Right lobe of liver (tissue), 6 donors: ENCODE measurements around the gene TUBG2. TPM values are rescaled to one million over a fixed set of nuclear protein-coding genes. Genes with fewer than 3 reads are reported as not detected.

Experiments used
- ATAC-seq, 4 donors: fragments of 200-7000 bp; cut with Tn5 transposase; one replicate each; pipeline ENCODE4 v1.9.1; 2020; ENCODE audit warnings: mild to moderate bottlenecking in 4 of 4, moderate library complexity in 4 of 4
- DNase-seq, 3 donors: peaks; one replicate each; pipeline ENCODE4 v3.0.0-alpha.2; 2020
- H3K27ac ChIP-seq, 3 donors: fragments of 200-600 bp; one replicate each; pipeline ENCODE4 v1.8.0; 2022
- H3K27me3 ChIP-seq, 2 donors: fragments of 200-600 bp; one replicate each; pipeline ENCODE4 v1.8.0; 2022
- H3K36me3 ChIP-seq, 4 donors: fragments of 200-600 bp; sonication (generic) in 1 of 4; one replicate each; pipeline versions ENCODE4 v1.5.1 to v1.8.0; 2017 to 2022; ENCODE audit warnings: control low read depth in 1 of 4
- H3K4me1 ChIP-seq, 4 donors: fragments of 200-600 bp; sonication (generic) in 1 of 4; one replicate each; pipeline versions ENCODE4 v1.5.1 to v1.8.0; 2017 to 2022; ENCODE audit warnings: control low read depth in 1 of 4
- H3K4me3 ChIP-seq, 3 donors: fragments of 200-600 bp; one replicate each; pipeline ENCODE4 v1.8.0; 2022
- H3K9me3 ChIP-seq, 4 donors: fragments of 200-600 bp; sonication (generic) in 1 of 4; one replicate each; pipeline versions ENCODE4 v1.5.1 to v1.8.0; 2017 to 2022; ENCODE audit warnings: control low read depth in 1 of 4
- CTCF ChIP-seq, 4 donors: fragments of 200-600 bp in 3 of 4; fragments of 450-650 bp in 1 of 4; IDR thresholded peaks; one replicate each; pipeline versions ENCODE4 v1.5.1 to v1.8.0; 2016 to 2022; ENCODE audit warnings: antibody characterized with exemption in 4 of 4, mild to moderate bottlenecking in 2 of 4
- POLR2A ChIP-seq: fragments of 450-650 bp; IDR thresholded peaks from one replicate; pipeline ENCODE4 v1.6.1; 2017; ENCODE audit warnings: antibody characterized with exemption, mild to moderate bottlenecking
- WGBS: methylation state at CpG from one replicate; pipeline ENCODE4 v1.1.6; 2018; ENCODE audit warnings: low coverage, low lambda C conversion rate; ENCODE audit not compliant: insufficient coverage; ENCODE audit errors: missing lambda C conversion rate; 5-methylcytosine and 5-hydroxymethylcytosine counted together
- intact Hi-C, 2 donors: fragments of 100-400 bp; cut with DNase I; formaldehyde crosslinking; loops; one replicate each; pipeline versions ENCODE4 v1.11.2 to v1.14.1; 2022
- total RNA-seq, 6 experiments: library from RNA; depleted of rRNA in 2 of 6; stranded (reverse); fragments of >200 nt in 2 of 6; fragmentation: NEBNext Ultra II Directional in 3 of 6; extraction: Animal tissue kit (Norgen Biotek cat#: 25700) in 3 of 6; gene quantifications; one replicate each; pipeline versions ENCODE4 v1.1.0 to v1.2.4, GENCODE V29; 2016 to 2023
- donor health status: DM: no; HTN: yes; CAD: no.
- donor health status: DM: no; HTN: no; CAD: no.
- donor health status: DM: no; HTN: no; CAD: no.
- donor health status: DM: no; HTN: yes; CAD: no.
- donor health status: DM: no; HTN: yes; CAD: no.

Gene TUBG2
- total RNA-seq, 6 experiments from 2014 or later: 6.8 to 10.7 (median 7.5) TPM

DNA sequence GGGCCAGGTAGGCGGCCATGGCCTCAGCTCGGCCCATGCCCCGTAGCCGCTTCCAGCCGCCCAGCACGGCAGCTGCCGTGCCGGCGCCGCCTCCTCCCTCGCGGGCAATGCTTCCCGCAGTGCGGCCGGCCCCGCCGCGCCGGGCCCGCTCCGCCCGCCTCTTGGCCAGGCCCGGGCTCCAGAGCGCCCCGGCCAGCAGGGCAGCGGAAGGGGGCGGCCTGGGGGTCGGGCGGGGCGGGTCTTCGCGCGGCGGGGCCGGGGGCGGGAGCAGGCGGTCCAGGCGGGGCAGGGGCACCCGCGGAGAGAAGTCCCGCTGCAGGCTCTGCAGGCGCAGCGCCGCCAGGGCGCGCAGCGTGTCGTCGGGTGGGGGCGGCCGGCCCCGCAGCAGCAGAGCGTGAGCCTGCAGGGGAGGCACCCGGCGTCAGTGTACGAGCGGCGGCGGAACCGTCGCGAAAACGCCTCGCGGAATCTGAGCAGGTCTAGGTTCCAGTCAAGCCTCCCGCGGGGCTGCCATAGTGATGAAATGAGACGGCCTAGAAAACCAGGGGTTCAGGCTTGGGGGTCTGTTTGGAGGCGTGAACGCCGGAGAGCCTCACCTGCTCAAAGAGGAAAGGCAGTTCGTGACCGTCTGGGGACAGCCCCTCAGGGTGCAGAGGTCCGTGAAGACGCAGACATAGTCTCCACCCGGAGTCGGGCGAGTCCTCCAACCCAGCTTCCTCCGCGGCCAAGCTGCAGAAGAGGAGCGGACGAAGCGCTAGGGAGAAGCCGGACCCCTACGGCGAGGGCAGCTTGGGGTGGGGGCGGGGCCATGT lies 11.1 kb downstream of the TUBG2 start:
- 54% methylated on average over 29 of the region's 87 CpGs for WGBS
- H3K9me3 ChIP-seq: no peaks in the 10 kb centered on the region
- no peak for ATAC-seq
- peaks cover 0 to 38% (median 13%) of the 10 kb centered on the region in 4 donors for H3K4me1 ChIP-seq
- intact Hi-C loops: no loop called here
- H3K27ac ChIP-seq: no peak overlapping the region
- no peak for DNase-seq
- H3K4me3 ChIP-seq: no peak overlapping the region
- H3K27me3 ChIP-seq: no peaks in the 10 kb centered on the region
- H3K36me3 ChIP-seq: peaks cover 0 to 48% (median 18%) of the 10 kb centered on the region in 4 donors
- TF ChIP-seq POLR2A (no peak), CTCF (IDR thresholded peaks at IDR 0.05) (no peak)

DNA sequence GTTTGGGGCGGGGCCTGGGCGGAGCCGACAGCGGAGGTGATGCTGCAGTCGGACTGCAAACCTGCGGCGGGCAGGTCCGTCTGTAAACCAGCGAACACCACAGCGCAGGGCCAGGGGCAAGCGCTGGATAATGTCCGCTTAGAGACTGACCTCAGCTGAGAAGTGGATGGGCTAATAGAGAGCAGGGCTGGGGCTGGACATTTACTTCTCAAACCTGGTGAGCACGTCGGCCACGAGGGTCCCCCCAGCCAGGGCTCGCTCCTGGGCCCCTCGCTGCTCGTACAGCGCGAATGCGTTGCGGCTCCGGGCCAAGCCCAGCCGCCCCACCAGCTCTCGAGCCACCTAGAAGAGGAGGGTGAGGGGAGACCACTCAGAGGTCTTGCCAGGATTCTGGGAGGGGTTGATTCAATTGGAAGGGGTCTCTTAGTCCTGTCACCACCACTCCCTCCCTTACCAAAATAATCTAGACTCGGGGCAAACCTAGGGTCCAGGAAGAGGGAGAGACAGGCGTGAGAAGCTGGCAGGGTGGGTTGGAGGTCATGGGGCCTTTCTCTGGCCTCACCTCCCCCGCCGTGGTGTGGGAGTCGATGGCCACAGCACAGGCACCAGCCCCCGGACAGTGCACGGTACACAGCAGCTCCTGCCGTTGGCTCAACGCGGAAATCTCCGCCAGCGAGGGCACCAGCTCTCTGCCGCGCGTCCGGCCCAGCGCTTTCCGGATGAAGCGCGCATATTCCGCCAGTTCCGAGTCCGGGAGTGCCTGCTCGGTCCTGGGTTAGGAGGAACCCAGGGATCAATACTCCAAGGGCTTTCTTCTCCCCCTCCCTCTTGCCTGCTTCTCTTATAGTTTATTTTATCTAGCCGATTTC lies 11.9 kb downstream of the TUBG2 start:
- H3K27ac ChIP-seq: no peak overlapping the region
- 89% methylated on average over 12 of the region's 50 CpGs for WGBS
- DNase-seq (no peak), ATAC-seq (no peak)
- H3K9me3 ChIP-seq: no peaks in the 10 kb centered on the region
- peaks cover 0 to 39% (median 13%) of the 10 kb centered on the region in 4 donors for H3K4me1 ChIP-seq
- H3K27me3 ChIP-seq: no peaks in the 10 kb centered on the region
- H3K4me3 ChIP-seq: no peak overlapping the region
- H3K36me3 ChIP-seq: peaks cover 0 to 48% (median 17%) of the 10 kb centered on the region in 4 donors
- intact Hi-C loops: no loop called here
- TF ChIP-seq CTCF (IDR thresholded peaks at IDR 0.05): no peak
- TF ChIP-seq POLR2A: no peak

- intact Hi-C loops: no loop called here
- H3K36me3 ChIP-seq: peaks cover 0 to 40% (median 14%) of the 10 kb centered on the region in 4 donors
- TF ChIP-seq CTCF (IDR thresholded peaks at IDR 0.05) (no peak), POLR2A (no peak)
- no peak overlapping the region for H3K27ac ChIP-seq
- no peak for ATAC-seq
- DNase-seq: no peak
- 89% methylated on average over 16 of the region's 28 CpGs for WGBS
- H3K9me3 ChIP-seq: no peaks in the 10 kb centered on the region
- peaks cover 0 to 38% (median 12%) of the 10 kb centered on the region in 4 donors for H3K4me1 ChIP-seq
- no peak overlapping the region for H3K4me3 ChIP-seq
- H3K27me3 ChIP-seq: no peaks in the 10 kb centered on the region
Observed at GRCh38 chr17:42672038-42672437, 13.0 kb downstream of the TUBG2 start.

DNA sequence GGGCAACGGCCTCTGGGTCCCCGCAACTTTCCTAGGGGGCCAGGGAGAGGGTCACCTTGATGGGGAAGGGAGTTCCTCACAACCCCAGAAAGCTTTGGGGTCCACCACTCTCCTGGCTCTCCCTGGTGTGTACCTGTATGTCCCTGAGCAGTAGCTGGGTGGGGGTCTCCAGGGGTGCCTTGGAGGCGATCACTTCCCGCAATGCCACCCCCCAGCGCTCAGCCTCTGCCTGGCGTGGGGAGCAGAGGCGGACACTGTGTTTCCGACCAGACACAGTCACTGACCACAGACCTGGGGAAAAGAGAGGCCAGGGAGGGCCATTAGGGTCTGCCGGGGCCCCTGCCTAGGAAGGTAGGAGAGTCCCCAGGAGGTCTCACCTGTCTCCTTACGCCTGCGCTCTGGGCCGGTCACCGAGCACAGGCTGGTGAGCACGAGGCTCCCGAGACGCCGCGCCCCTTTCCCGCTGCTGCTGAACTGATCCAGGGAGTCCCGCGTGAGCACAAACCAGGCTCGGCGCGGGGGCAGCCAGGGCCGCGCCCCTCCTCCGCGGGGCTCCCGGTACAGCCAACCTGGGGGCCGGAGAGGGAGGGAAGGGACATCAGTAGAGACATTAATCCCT lies 14.3 kb downstream of the TUBG2 start:
- Histone ChIP-seq H3K27ac (no peak overlapping the region), H3K4me3 (no peak overlapping the region), H3K4me1 (peaks cover 0 to 32% (median 5%) of the 10 kb centered on the region in 4 donors), H3K36me3 (peaks cover 0 to 39% (median 11%) of the 10 kb centered on the region in 4 donors), H3K9me3 (no peaks in the 10 kb centered on the region), H3K27me3 (no peaks in the 10 kb centered on the region)
- TF ChIP-seq CTCF (IDR thresholded peaks at IDR 0.05) (no peak), POLR2A (no peak)
- WGBS: 60% methylated on average over 1 of the region's 30 CpGs
- intact Hi-C loops: no loop called here
- DNase-seq (no peak), ATAC-seq (no peak)
